Effector memory CD4-positive, alpha-beta T cell (primary cell): Measurements from ENCODE around the gene RPL22L1.
"Not testable (repeated sequence)": the region's sequence is repeated elsewhere in the genome, so short reads cannot be mapped to it uniquely, and the experiment has no call there.

Source experiments
- DNase-seq, 3 donors: peaks; one replicate each; pipeline ENCODE4 v3.0.0-alpha.2; 2020
- H3K27ac ChIP-seq: 2 replicates; pipeline ENCODE4 v1.7.0; 2013; ENCODE audit warnings: mild to moderate bottlenecking, low read length, moderate library complexity; ENCODE audit not compliant: insufficient read depth, poor library complexity, severe bottlenecking
- H3K27me3 ChIP-seq: replicated peaks from 2 replicates; pipeline ENCODE4 v1.7.0; 2013; ENCODE audit warnings: mild to moderate bottlenecking, low read length; ENCODE audit not compliant: insufficient read depth, control insufficient read depth, poor library complexity, severe bottlenecking
- H3K36me3 ChIP-seq: 2 replicates; pipeline ENCODE4 v1.7.0; 2013; ENCODE audit warnings: mild to moderate bottlenecking, low read length, moderate library complexity; ENCODE audit not compliant: control insufficient read depth, insufficient read depth
- H3K4me1 ChIP-seq: 2 replicates; pipeline ENCODE4 v1.7.0; 2013; ENCODE audit warnings: low read length, mild to moderate bottlenecking; ENCODE audit not compliant: control insufficient read depth, insufficient read depth, poor library complexity, severe bottlenecking
- H3K4me3 ChIP-seq: 2 replicates; pipeline ENCODE4 v1.7.0; 2013; ENCODE audit warnings: low read length, low read depth, mild to moderate bottlenecking; ENCODE audit not compliant: insufficient read depth, poor library complexity, severe bottlenecking
- H3K9me3 ChIP-seq: 2 replicates; pipeline ENCODE4 v1.7.0; 2013; ENCODE audit warnings: mild to moderate bottlenecking, low read length, moderate library complexity; ENCODE audit not compliant: control insufficient read depth

Gene RPL22L1

GRCh38 chr3:170836491-170836890 is 33.5 kb downstream of the RPL22L1 start:
- H3K27ac ChIP-seq = no peak overlapping the region
- peaks cover 14% of the 10 kb centered on the region for H3K27me3 ChIP-seq
- no peaks in the 10 kb centered on the region for H3K9me3 ChIP-seq
- DNase-seq = no peak
- H3K4me1 ChIP-seq = no peaks in the 10 kb centered on the region
- H3K36me3 ChIP-seq = no peaks in the 10 kb centered on the region
- no peak overlapping the region for H3K4me3 ChIP-seq

DNA sequence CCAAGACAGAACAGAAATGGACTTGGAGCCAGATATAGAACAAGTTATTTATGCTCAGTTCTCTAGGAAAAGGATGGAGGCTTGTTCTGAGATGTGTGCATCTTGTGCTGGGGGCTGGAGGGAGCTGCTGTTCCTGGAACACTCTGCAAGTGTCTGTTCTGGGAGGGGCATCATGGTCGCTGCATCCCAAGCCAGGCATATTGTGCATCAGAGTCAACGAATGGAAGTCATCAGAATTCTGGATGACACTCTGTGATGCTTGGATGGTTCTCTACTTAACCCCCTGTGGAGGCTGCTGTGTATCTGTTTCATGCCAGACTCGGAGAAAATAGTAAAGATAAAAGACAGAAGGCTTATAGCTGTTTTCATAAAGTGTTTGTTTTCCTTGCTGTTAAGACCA is 34.7 kb downstream of the RPL22L1 start:
- Histone ChIP-seq H3K4me3 (no peak overlapping the region), H3K4me1 (no peaks in the 10 kb centered on the region), H3K36me3 (no peaks in the 10 kb centered on the region), H3K27me3 (peaks cover 14% of the 10 kb centered on the region), H3K27ac (no peak overlapping the region), H3K9me3 (no peaks in the 10 kb centered on the region)
- DNase-seq = no peak

- H3K27ac ChIP-seq = no peak overlapping the region
Measured at GRCh38 chr3:170830580-170830979, 39.4 kb downstream of the RPL22L1 start.

DNA sequence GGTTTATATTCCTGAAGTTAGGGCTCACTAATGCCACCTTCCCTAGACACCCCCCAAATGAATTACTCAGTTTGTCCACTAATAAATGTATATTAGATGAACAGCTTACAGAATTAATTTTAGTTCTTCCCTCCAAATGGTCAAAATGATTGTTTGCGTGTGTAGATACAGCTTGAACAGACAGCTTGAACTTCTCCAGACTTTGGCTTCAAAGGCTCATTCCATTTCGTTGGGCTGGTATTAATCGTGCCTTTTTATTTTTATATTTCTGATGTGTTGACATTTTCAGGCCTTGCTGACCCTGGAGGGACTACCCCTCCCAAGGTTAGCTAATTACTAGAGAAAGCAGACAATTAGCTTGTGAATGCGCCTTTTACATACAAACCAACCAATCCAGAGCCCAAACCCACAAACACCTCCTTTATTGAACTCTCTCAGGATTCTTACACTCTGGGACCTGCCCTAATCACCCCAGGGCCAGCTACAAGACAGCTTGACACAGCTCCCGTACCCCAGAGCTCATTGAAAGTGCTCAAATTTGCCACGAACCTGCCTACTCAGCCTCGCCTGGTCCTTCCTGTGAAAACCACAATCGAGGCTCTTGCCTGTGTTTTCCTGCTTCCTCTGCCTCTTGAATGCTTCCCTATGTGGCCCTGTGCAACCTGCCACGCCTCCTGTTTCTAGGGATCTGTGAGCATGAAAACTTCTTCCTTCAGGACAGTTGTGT is 40.3 kb downstream of the RPL22L1 start:
- Histone ChIP-seq H3K27me3 (peaks cover under 1% of the 10 kb centered on the region), H3K4me1 (no peaks in the 10 kb centered on the region), H3K9me3 (no peaks in the 10 kb centered on the region), H3K36me3 (no peaks in the 10 kb centered on the region), H3K4me3 (no peak overlapping the region), H3K27ac (no peak overlapping the region)
- no peak for DNase-seq

More at GRCh38 chr3:170830580-170830979, 39.4 kb downstream of the RPL22L1 start:
- Histone ChIP-seq H3K27me3 (peaks cover 7% of the 10 kb centered on the region), H3K36me3 (no peaks in the 10 kb centered on the region), H3K4me3 (no peak overlapping the region), H3K9me3 (no peaks in the 10 kb centered on the region), H3K4me1 (no peaks in the 10 kb centered on the region)
- DNase-seq = no peak

DNA sequence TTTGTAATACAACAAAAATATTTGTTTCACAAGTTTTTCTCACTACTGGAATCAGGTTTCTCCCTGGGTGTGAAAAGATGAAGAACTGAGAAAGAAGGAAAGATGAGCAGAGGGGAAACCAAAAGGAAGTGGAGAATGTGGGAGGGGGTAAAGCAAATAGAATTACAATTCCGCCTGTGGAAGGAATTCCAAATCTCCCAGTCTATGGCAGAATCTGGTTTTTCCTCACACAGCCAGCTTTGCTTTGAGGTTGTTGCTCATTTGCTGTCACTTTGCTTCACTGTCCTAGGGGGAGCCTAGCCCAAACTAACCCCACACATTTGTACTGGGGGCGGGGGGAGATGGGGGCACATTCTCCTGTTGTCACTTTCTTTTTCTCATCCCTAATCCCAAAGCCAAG is 43.9 kb downstream of the RPL22L1 start:
- H3K4me3 ChIP-seq = no peak overlapping the region
- H3K4me1 ChIP-seq = no peaks in the 10 kb centered on the region
- no peak overlapping the region for H3K27ac ChIP-seq
- H3K27me3 ChIP-seq = no peaks in the 10 kb centered on the region
- H3K36me3 ChIP-seq = no peaks in the 10 kb centered on the region
- H3K9me3 ChIP-seq = no peaks in the 10 kb centered on the region
- no peak for DNase-seq

GRCh38 chr3:170823562-170823961 is 46.4 kb downstream of the RPL22L1 start:
- H3K4me3 ChIP-seq, H3K9me3 ChIP-seq, H3K4me1 ChIP-seq, DNase-seq, H3K36me3 ChIP-seq, H3K27ac ChIP-seq, H3K27me3 ChIP-seq: not testable (repeated sequence)

- H3K27me3 ChIP-seq, H3K9me3 ChIP-seq: not testable (repeated sequence)
Measured at GRCh38 chr3:170818325-170818724, 51.7 kb downstream of the RPL22L1 start.

DNA sequence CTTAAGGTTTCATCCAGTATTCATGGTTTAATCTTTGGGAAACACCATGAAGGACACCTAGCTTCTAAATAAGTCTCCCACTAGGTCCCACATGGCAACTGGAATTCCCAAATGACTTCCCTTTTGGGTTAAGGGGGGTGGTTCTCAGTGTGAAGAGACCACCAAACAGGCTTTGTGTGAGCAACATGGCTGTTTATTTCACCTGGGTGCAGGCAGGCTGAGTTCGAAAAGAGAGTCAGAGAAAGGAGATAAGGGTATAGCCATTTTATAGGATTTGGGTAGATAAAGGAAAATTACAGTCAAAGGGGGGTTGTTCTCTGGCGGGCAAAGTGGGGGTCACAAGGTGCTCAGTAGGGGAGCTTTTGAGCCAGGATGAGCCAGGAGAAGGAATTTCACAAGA is 52.5 kb downstream of the RPL22L1 start:
- not testable (repeated sequence) for H3K4me1 ChIP-seq, H3K27me3 ChIP-seq, H3K4me3 ChIP-seq, H3K27ac ChIP-seq, H3K36me3 ChIP-seq, H3K9me3 ChIP-seq, DNase-seq

More at GRCh38 chr3:170818325-170818724, 51.7 kb downstream of the RPL22L1 start:
- H3K4me3 ChIP-seq, H3K27ac ChIP-seq, H3K36me3 ChIP-seq, DNase-seq, H3K4me1 ChIP-seq: not testable (repeated sequence)

DNA sequence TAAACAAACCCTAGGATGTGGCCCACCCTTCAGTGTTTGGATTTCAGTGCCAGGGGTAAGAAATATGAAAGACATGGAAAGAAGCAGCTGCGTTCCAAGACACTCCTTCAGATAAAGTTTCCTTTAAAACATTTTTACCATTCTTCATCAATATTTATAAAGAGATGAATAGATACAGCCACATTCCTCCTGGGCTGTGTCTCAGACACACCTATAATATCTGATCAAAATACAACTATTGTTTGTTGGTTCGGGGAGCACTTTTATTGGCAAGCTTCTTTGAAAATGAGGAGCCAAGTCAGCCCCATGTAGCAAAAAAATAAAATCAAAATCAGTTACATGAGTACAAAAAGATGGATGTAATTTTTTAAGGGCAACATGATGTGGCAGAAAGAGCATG is 53.2 kb downstream of the RPL22L1 start:
- DNase-seq = no peak
- Histone ChIP-seq H3K4me1 (no peaks in the 10 kb centered on the region), H3K27me3 (no peaks in the 10 kb centered on the region), H3K9me3 (no peaks in the 10 kb centered on the region), H3K27ac (no peak overlapping the region), H3K4me3 (no peak overlapping the region), H3K36me3 (no peaks in the 10 kb centered on the region)

GRCh38 chr3:170816341-170816740 is 53.7 kb downstream of the RPL22L1 start:
- H3K4me1 ChIP-seq = no peaks in the 10 kb centered on the region
- H3K27ac ChIP-seq = no peak overlapping the region
- no peaks in the 10 kb centered on the region for H3K27me3 ChIP-seq
- H3K4me3 ChIP-seq = no peak overlapping the region
- no peaks in the 10 kb centered on the region for H3K36me3 ChIP-seq
- no peaks in the 10 kb centered on the region for H3K9me3 ChIP-seq
- no peak for DNase-seq
